Measurements from ENCODE around the gene XYLB. TPM values are rescaled to one million over a fixed set of nuclear protein-coding genes. Genes with fewer than 3 reads are reported as not detected.

XYLB gene
- total RNA-seq, 1 experiment from 2014 or later, result 6.6 TPM

DNA sequence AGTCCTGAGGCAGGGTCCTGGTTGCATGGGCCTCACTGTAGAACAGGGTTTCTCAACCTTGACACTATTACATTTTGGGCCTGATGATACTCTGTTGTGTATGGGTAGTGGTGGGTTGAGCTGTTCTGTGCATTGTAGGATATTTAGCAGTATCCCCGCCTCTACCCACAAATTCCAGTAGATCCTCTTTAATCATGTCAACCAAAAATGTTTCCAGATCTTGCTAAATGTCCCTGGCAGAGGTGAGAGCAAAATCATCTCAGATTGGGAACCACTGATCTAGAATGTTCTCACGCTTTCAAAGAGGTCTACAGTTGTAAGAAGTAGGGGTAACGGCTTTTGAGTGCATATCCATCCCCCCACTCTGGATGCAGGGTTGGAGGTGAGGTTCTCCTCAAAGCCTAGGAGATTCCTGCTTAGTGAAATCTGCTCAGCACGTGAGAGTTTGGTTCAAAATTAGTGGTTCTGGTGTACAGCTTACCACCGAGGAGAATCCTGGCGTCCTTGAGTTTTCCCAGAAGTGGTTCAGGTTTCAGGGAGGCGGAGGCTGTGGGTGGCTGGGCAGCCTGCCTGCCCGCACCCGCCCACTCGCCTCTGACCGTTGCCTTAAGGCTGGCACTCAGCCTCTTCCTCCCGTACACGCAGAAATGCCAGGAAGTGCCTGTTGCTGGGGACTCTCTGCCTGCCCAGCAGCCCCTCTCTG, 112.4 kb downstream of the XYLB start:
- peaks cover 7% of the 10 kb centered on the region; the same call in 1 of the 2 replicates for H3K4me1 ChIP-seq (ENCODE audit: control insufficient read depth, insufficient read depth, low read length)
- H3K27me3 ChIP-seq (ENCODE audit: control insufficient read depth, insufficient read depth, low read length), result no peaks in the 10 kb centered on the region
- DNase-seq (ENCODE audit: low read depth, low spot score) (no peak), ATAC-seq (no peak)
- TF ChIP-seq, protein P1, sequence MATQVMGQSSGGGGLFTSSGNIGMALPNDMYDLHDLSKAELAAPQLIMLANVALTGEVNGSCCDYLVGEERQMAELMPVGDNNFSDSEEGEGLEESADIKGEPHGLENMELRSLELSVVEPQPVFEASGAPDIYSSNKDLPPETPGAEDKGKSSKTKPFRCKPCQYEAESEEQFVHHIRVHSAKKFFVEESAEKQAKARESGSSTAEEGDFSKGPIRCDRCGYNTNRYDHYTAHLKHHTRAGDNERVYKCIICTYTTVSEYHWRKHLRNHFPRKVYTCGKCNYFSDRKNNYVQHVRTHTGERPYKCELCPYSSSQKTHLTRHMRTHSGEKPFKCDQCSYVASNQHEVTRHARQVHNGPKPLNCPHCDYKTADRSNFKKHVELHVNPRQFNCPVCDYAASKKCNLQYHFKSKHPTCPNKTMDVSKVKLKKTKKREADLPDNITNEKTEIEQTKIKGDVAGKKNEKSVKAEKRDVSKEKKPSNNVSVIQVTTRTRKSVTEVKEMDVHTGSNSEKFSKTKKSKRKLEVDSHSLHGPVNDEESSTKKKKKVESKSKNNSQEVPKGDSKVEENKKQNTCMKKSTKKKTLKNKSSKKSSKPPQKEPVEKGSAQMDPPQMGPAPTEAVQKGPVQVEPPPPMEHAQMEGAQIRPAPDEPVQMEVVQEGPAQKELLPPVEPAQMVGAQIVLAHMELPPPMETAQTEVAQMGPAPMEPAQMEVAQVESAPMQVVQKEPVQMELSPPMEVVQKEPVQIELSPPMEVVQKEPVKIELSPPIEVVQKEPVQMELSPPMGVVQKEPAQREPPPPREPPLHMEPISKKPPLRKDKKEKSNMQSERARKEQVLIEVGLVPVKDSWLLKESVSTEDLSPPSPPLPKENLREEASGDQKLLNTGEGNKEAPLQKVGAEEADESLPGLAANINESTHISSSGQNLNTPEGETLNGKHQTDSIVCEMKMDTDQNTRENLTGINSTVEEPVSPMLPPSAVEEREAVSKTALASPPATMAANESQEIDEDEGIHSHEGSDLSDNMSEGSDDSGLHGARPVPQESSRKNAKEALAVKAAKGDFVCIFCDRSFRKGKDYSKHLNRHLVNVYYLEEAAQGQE (IDR thresholded peaks at IDR 0.05; ENCODE audit: insufficient read depth in 1 of 2, low read depth in 2 of 2, low read length in 1 of 2), result no peak
- TF ChIP-seq POLR2AphosphoS5 (IDR thresholded peaks at IDR 0.05; ENCODE audit: low read depth, low read length), result no peak
- no peak for TF ChIP-seq SIN3A (IDR thresholded peaks at IDR 0.05; ENCODE audit: borderline replicate concordance, insufficient read depth, low read depth, low read length)
- TF ChIP-seq TCF7L2 (IDR thresholded peaks at IDR 0.05; ENCODE audit: low read depth, low read length), result no peak
- TF ChIP-seq, protein P2, sequence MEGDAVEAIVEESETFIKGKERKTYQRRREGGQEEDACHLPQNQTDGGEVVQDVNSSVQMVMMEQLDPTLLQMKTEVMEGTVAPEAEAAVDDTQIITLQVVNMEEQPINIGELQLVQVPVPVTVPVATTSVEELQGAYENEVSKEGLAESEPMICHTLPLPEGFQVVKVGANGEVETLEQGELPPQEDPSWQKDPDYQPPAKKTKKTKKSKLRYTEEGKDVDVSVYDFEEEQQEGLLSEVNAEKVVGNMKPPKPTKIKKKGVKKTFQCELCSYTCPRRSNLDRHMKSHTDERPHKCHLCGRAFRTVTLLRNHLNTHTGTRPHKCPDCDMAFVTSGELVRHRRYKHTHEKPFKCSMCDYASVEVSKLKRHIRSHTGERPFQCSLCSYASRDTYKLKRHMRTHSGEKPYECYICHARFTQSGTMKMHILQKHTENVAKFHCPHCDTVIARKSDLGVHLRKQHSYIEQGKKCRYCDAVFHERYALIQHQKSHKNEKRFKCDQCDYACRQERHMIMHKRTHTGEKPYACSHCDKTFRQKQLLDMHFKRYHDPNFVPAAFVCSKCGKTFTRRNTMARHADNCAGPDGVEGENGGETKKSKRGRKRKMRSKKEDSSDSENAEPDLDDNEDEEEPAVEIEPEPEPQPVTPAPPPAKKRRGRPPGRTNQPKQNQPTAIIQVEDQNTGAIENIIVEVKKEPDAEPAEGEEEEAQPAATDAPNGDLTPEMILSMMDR (IDR thresholded peaks at IDR 0.05), result no peak
- H3K9me3 ChIP-seq (ENCODE audit: control insufficient read depth, insufficient read depth, low read depth, low read length), result no peaks in the 10 kb centered on the region
- in situ Hi-C loops (cut with HindIII; ENCODE audit: low pct_unique_long_range_greater_than_20kb, low sequenced_read_pairs), result no loop called here
- H3K27ac ChIP-seq (ENCODE audit: low read length), result no peak overlapping the region
- intact Hi-C loops (cut with micrococcal nuclease; ENCODE audit: unreplicated experiment), result no loop called here
- H3K36me3 ChIP-seq (ENCODE audit: control insufficient read depth, insufficient read depth, low read length), result no peaks in the 10 kb centered on the region
- no peak overlapping the region for H3K4me3 ChIP-seq (ENCODE audit: low read depth in 2 of 2, low read length in 2 of 2)
- BruUV-seq (replicated peaks), result no TSS peak
- ChIA-PET POLR2A (no interaction called here), CTCF (no interaction called here)

DNA sequence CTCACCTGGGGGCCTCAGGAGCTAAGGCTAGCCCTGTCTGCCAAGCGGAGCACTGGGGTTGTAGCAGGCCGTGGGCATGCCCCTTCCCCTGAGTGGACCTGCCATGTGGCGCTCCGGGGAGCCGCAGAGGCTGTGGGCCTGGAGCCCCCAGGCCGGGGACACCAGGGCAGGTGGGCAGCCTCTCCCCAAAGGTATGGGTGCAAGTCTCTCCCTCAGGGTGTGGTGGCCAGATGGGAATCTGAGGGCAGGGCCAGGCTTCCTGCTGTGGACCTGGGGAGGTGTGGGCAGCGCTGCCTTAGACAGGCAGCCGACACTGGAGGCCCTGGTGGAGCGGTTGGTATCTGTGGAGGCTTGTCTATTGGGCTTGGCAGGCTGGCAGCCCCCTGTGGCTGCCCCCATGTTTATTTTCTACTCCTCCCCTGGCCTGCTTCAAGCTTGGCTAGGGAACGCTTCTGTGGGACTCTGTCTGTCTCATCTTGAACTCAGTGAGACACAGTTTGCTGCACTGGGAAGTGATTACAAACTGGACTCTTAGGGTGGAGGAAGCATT, 113.0 kb downstream of the XYLB start:
- no TSS peak for BruUV-seq (replicated peaks)
- intact Hi-C loops (cut with micrococcal nuclease; ENCODE audit: unreplicated experiment), result no loop called here
- in situ Hi-C loops (cut with HindIII; ENCODE audit: low pct_unique_long_range_greater_than_20kb, low sequenced_read_pairs), result no loop called here
- Histone ChIP-seq H3K4me1 (ENCODE audit: control insufficient read depth, insufficient read depth, low read length) (peaks cover 7% of the 10 kb centered on the region; the same call in 1 of the 2 replicates), H3K36me3 (ENCODE audit: control insufficient read depth, insufficient read depth, low read length) (no peaks in the 10 kb centered on the region), H3K4me3 (ENCODE audit: low read depth in 2 of 2, low read length in 2 of 2) (no peak overlapping the region), H3K9me3 (ENCODE audit: control insufficient read depth, insufficient read depth, low read depth, low read length) (no peaks in the 10 kb centered on the region), H3K27me3 (ENCODE audit: control insufficient read depth, insufficient read depth, low read length) (no peaks in the 10 kb centered on the region), H3K27ac (ENCODE audit: low read length) (no peak overlapping the region)
- TF ChIP-seq SIN3A (IDR thresholded peaks at IDR 0.05; ENCODE audit: borderline replicate concordance, insufficient read depth, low read depth, low read length) (no peak), POLR2AphosphoS5 (IDR thresholded peaks at IDR 0.05; ENCODE audit: low read depth, low read length) (no peak)
- TF ChIP-seq, protein P1 (IDR thresholded peaks at IDR 0.05; ENCODE audit: insufficient read depth in 1 of 2, low read depth in 2 of 2, low read length in 1 of 2), result no peak
- TF ChIP-seq, protein P2 (IDR thresholded peaks at IDR 0.05), result no peak
- ChIA-PET POLR2A (no interaction called here), CTCF (no interaction called here)
- ATAC-seq (no peak), DNase-seq (ENCODE audit: low read depth, low spot score) (no peak)

All from Panc1 (cell line).